ENCODE data around the gene KRTAP22-2. TPM values are rescaled to one million over a fixed set of nuclear protein-coding genes. Genes with fewer than 3 reads are reported as not detected.

KRTAP22-2 gene
- total RNA-seq, 1 donor, result not detected

DNA sequence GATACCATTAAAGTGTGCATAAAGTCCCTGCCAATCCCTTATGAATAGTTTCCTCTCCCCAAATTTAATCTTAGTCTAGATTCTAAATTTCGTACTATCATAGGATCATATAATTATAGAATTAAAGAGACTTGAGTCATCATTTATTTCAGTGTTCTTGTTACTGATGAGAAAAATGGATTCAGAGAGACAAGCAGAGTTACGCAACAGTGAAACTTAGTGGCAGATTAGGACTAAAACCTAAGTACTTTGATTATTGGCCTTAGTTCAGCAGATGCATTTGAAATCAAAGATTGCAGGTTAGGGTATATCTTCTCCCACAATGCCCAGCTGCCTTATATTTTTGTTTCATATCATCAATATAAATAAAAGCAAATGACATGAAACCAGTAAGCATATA is 28.2 kb downstream of the KRTAP22-2 start:
- no peaks in the 10 kb centered on the region for H4K20me1 ChIP-seq (ENCODE audit: insufficient read depth, low read length)
- no peaks in the 10 kb centered on the region for H3K9me3 ChIP-seq (ENCODE audit: low read depth, low read length)
- no peak overlapping the region for H3K4me2 ChIP-seq (ENCODE audit: insufficient read depth, low read length)
- no peak overlapping the region for H2AFZ ChIP-seq (ENCODE audit: low read length)
- H3K36me3 ChIP-seq (ENCODE audit: insufficient read depth, low read length), result no peaks in the 10 kb centered on the region
- no peaks in the 10 kb centered on the region for H3K79me2 ChIP-seq (ENCODE audit: insufficient read depth, low read length)
- no peak overlapping the region for H3K4me3 ChIP-seq (ENCODE audit: insufficient read depth, low read length)
- no peak for DNase-seq (ENCODE audit: insufficient read length, low spot score, missing footprints)
- H3K27ac ChIP-seq (ENCODE audit: low read depth, low read length), result no peak overlapping the region
- H3K4me1 ChIP-seq (ENCODE audit: insufficient read depth, low read length), result no peaks in the 10 kb centered on the region
- H3K27me3 ChIP-seq (ENCODE audit: insufficient read depth, low read length), result no peaks in the 10 kb centered on the region
- no peak for TF ChIP-seq CTCF (IDR thresholded peaks at IDR 0.05; ENCODE audit: extremely low read depth, low read depth, low read length)

DNA sequence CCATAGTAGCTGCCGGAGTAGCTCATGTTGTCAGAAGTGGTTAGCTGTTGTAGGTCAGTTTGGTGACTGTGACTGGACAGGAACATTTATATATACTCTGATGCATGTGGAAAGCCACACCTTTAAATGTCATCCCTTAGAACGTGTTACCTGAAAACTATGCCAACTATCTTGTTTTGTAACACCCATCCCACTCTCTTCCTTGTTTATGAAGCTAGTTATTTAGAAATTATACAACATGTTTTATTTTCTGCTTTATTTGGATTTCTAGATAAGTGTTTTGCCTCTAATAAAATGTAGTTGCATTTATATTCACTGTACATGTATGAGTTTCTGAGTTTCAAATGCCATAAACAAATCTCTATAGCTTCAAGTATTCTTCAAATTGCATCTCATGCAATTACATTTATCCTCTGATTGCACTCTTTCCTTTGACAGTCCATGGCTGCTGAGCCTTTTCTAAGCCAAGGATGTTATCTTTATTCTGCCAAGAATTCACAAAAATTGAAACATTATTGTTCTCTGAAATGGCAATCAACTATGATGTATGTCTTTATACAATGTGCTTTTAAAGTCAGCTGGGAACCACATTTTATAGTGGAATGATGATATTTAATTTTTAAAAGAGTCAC is 28.8 kb downstream of the KRTAP22-2 start, which contains the start of gene KRTAP19-7:
KRTAP19-7 (minus strand) TSS at position 51 of the 632 bp plus-strand sequence; CDS start at position 26, 25 bp downstream.
- peaks cover 2% of the 10 kb centered on the region for H3K9me3 ChIP-seq (ENCODE audit: low read depth, low read length)
- H3K27me3 ChIP-seq (ENCODE audit: insufficient read depth, low read length), result no peaks in the 10 kb centered on the region
- H3K27ac ChIP-seq (ENCODE audit: low read depth, low read length), result no peak within 1 kb of the TSS
- H3K79me2 ChIP-seq (ENCODE audit: insufficient read depth, low read length), result no peaks in the 10 kb centered on the region
- H3K36me3 ChIP-seq (ENCODE audit: insufficient read depth, low read length), result no peaks in the 10 kb centered on the region
- TF ChIP-seq CTCF (IDR thresholded peaks at IDR 0.05; ENCODE audit: extremely low read depth, low read depth, low read length), result no peak
- H3K4me2 ChIP-seq (ENCODE audit: insufficient read depth, low read length), result no peak within 1 kb of the TSS
- no peaks in the 10 kb centered on the region for H4K20me1 ChIP-seq (ENCODE audit: insufficient read depth, low read length)
- H3K4me1 ChIP-seq (ENCODE audit: insufficient read depth, low read length), result no peaks in the 10 kb centered on the region
- H3K4me3 ChIP-seq (ENCODE audit: insufficient read depth, low read length), result no peak within 1 kb of the TSS
- no peak within 1 kb of the TSS for H2AFZ ChIP-seq (ENCODE audit: low read length)
- no peak for DNase-seq (ENCODE audit: insufficient read length, low spot score, missing footprints)

GRCh38 chr21:30555095-30555494 is 35.1 kb downstream of the KRTAP22-2 start:
- no peak for DNase-seq (ENCODE audit: insufficient read length, low spot score, missing footprints)
- Histone ChIP-seq H3K4me2 (ENCODE audit: insufficient read depth, low read length) (no peak overlapping the region), H2AFZ (ENCODE audit: low read length) (no peak overlapping the region), H3K4me3 (ENCODE audit: insufficient read depth, low read length) (no peak overlapping the region), H3K27me3 (ENCODE audit: insufficient read depth, low read length) (no peaks in the 10 kb centered on the region), H3K9me3 (ENCODE audit: low read depth, low read length) (peaks cover 2% of the 10 kb centered on the region), H4K20me1 (ENCODE audit: insufficient read depth, low read length) (no peaks in the 10 kb centered on the region), H3K27ac (ENCODE audit: low read depth, low read length) (no peak overlapping the region), H3K79me2 (ENCODE audit: insufficient read depth, low read length) (no peaks in the 10 kb centered on the region), H3K4me1 (ENCODE audit: insufficient read depth, low read length) (no peaks in the 10 kb centered on the region), H3K36me3 (ENCODE audit: insufficient read depth, low read length) (no peaks in the 10 kb centered on the region)
- TF ChIP-seq CTCF (IDR thresholded peaks at IDR 0.05; ENCODE audit: extremely low read depth, low read depth, low read length), result no peak

GRCh38 chr21:30552782-30553181 is 37.4 kb downstream of the KRTAP22-2 start:
- Histone ChIP-seq H3K4me1 (ENCODE audit: insufficient read depth, low read length) (no peaks in the 10 kb centered on the region), H3K36me3 (ENCODE audit: insufficient read depth, low read length) (no peaks in the 10 kb centered on the region), H2AFZ (ENCODE audit: low read length) (no peak overlapping the region), H3K4me2 (ENCODE audit: insufficient read depth, low read length) (no peak overlapping the region), H3K27ac (ENCODE audit: low read depth, low read length) (no peak overlapping the region), H3K9me3 (ENCODE audit: low read depth, low read length) (peaks cover 2% of the 10 kb centered on the region), H4K20me1 (ENCODE audit: insufficient read depth, low read length) (no peaks in the 10 kb centered on the region), H3K4me3 (ENCODE audit: insufficient read depth, low read length) (no peak overlapping the region), H3K79me2 (ENCODE audit: insufficient read depth, low read length) (no peaks in the 10 kb centered on the region), H3K27me3 (ENCODE audit: insufficient read depth, low read length) (no peaks in the 10 kb centered on the region)
- TF ChIP-seq CTCF (IDR thresholded peaks at IDR 0.05; ENCODE audit: extremely low read depth, low read depth, low read length), result no peak
- DNase-seq (ENCODE audit: insufficient read length, low spot score, missing footprints), result no peak
